GM10266 (cell line): ENCODE data around the gene SLC38A4.
"Not testable (repeated sequence)": the region's sequence is repeated elsewhere in the genome, so short reads cannot be mapped to it uniquely, and the experiment has no call there.

ENCODE experiments used
- DNase-seq: peaks from one replicate; pipeline ENCODE4 v3.0.0; 2012; ENCODE audit errors: extremely low spot score
- TF ChIP-seq, protein P1 (sequence below): IDR thresholded peaks from 2 replicates; pipeline ENCODE4 v1.5.1; 2012; ENCODE audit warnings: mild to moderate bottlenecking, low read depth; ENCODE audit not compliant: control insufficient read depth, insufficient read depth; ENCODE audit errors: missing control alignments

SLC38A4 gene

DNA sequence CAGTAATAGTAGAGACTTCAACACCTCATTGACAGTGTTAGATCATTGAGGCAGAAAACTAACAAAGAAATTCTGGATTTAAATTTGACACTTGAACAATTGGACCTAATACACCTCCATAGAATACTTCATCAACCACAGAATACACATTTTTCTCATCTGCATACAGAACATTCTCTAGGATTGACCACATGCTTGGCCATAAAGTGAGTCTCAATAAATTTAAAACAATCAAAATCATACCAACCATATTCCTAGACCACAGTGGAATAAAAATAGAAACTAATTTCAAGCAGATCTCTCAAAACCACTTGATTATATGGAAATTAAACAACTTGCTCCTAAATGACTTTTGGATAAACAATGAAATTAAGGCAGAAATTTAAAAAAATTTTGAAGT is 82.3 kb downstream of the SLC38A4 start:
- DNase-seq: no peak
- TF ChIP-seq, protein P1, sequence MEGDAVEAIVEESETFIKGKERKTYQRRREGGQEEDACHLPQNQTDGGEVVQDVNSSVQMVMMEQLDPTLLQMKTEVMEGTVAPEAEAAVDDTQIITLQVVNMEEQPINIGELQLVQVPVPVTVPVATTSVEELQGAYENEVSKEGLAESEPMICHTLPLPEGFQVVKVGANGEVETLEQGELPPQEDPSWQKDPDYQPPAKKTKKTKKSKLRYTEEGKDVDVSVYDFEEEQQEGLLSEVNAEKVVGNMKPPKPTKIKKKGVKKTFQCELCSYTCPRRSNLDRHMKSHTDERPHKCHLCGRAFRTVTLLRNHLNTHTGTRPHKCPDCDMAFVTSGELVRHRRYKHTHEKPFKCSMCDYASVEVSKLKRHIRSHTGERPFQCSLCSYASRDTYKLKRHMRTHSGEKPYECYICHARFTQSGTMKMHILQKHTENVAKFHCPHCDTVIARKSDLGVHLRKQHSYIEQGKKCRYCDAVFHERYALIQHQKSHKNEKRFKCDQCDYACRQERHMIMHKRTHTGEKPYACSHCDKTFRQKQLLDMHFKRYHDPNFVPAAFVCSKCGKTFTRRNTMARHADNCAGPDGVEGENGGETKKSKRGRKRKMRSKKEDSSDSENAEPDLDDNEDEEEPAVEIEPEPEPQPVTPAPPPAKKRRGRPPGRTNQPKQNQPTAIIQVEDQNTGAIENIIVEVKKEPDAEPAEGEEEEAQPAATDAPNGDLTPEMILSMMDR: no peak

DNA sequence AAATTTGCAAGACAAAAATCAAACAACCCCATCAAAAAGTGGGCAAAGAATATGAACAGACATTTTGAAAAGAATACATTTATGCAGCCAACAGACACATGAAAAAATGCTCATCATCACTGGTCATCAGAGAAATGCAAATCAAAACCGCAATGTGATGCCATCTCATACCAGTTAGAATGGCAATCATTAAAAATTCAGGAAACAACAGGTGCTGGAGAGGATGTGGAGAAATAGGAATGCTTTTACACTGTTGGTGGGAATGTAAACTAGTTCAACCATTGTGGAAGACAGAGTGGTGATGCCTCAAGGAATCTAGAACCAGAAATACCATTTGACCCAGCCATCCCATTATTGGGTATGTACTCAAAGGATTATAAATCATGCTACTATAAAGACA is 83.5 kb downstream of the SLC38A4 start:
- not testable (repeated sequence) for DNase-seq

GRCh38 chr12:46725332-46725731 is 100.5 kb downstream of the SLC38A4 start:
- TF ChIP-seq, protein P1: no peak
- no peak for DNase-seq

GRCh38 chr12:46723629-46724419 is 102.0 kb downstream of the SLC38A4 start:
- no peak for DNase-seq
- TF ChIP-seq, protein P1: no peak

DNA sequence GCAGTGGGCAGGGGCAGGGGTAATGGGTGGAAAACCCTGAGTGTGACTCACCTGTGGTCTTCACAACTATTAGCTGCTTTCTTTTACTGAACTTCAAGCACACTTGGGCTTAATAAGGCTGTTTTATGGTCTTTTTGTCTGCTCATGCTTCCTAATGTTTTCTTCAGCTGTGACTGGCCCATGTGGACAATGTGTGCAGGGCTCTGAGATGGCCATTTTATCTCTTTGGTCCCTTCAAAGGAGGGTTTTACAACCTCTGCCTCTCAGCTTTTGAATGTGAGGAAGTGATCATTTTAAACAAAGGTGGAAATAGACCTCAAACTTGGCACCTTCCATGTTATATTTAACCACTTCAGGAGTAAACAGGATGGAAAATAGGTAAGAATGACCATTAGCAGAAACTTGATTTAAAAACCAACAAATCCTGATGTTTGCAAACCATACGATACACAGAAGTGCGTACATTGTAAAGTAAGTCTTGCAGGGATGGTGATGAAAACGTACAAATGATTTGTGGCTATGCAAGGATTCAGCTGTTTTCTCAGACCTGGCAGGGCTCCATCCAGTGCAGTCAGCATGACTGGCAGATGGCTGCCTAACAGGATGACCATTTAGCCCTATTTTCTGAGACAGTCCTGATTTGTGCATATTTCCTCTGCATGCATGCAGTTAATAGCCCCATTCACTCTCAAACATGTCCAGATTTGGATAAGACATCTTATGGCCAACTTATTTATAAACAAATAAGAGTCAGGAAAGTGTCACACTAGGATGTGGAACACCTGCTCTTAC is 103.2 kb downstream of the SLC38A4 start:
- DNase-seq: no peak

GRCh38 chr12:46718495-46718894 is 107.3 kb downstream of the SLC38A4 start:
- DNase-seq: no peak
- TF ChIP-seq, protein P1: no peak

More for the DNA sequence above, 103.2 kb downstream of the SLC38A4 start:
- TF ChIP-seq, protein P1: no peak

DNA sequence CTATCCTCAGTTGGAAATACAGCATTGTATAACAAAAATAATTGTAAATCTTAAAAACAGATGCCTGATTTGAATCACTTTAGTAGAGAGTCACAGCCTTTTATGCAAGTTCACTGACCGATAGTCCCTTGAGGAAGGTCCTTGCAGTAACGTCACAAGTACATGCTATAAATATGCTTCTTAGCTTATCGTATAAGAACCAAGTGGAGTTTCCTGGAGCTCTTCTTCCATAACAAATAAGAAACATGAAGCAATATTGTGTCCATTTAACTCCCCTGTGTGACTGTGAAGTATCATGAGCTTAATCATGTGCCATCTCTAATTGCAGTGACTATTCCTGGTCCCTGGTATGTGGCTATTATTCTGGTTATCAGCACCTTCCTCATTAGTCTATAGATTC is 107.9 kb downstream of the SLC38A4 start:
- TF ChIP-seq, protein P1: no peak
- DNase-seq: no peak
